Stomach (tissue), 9 donors: ENCODE measurements around the gene CHD3. TPM values are rescaled to one million over a fixed set of nuclear protein-coding genes. Genes with fewer than 3 reads are reported as not detected.

ENCODE experiments used
- DNase-seq, 2 donors: peaks; one replicate each; pipeline versions ENCODE4 v3.0.0 to v3.0.0-alpha.2; 2013 to 2019
- H3K27ac ChIP-seq, 5 donors: fragments of 200-600 bp in 4 of 5; sonication (generic) in 4 of 5; one replicate each; pipeline ENCODE4 v1.5.1; 2013 to 2019; ENCODE audit warnings: mild to moderate bottlenecking in 1 of 5, moderate library complexity in 1 of 5
- H3K27me3 ChIP-seq, 3 donors: fragments of 200-600 bp; sonication (generic); one replicate each; pipeline ENCODE4 v1.5.1; 2017 to 2019; ENCODE audit warnings: mixed run types in 1 of 3
- H3K36me3 ChIP-seq, 4 donors: fragments of 200-600 bp; sonication (generic); 1 replicate in 3 of 4; 2 replicates in 1 of 4; pipeline ENCODE4 v1.5.1; 2016 to 2019
- H3K4me1 ChIP-seq, 4 donors: fragments of 200-600 bp; sonication (generic); one replicate each; pipeline ENCODE4 v1.5.1; 2016 to 2019
- H3K4me3 ChIP-seq, 4 donors: fragments of 200-600 bp; sonication (generic) in 3 of 4; one replicate each; pipeline ENCODE4 v1.5.1; 2016 to 2019; ENCODE audit warnings: mild to moderate bottlenecking in 1 of 4
- H3K9me3 ChIP-seq, 4 donors: fragments of 200-600 bp; sonication (generic); one replicate each; pipeline ENCODE4 v1.5.1; 2016 to 2019
- CTCF ChIP-seq, 7 experiments: fragments of 450-650 bp in 4 of 7; fragments of 200-600 bp in 3 of 7; sonication (generic) in 3 of 7; IDR thresholded peaks; one replicate each; pipeline ENCODE4 v1.5.1; 2016 to 2019; ENCODE audit warnings: antibody characterized with exemption in 7 of 7, control low read depth in 2 of 7, mild to moderate bottlenecking in 1 of 7
- EP300 ChIP-seq: sonication (generic); formaldehyde crosslinking; IDR thresholded peaks from one replicate; pipeline ENCODE4 v1.6.1; 2017; ENCODE audit warnings: antibody characterized with exemption
- POLR2A ChIP-seq, 4 donors: fragments of 450-650 bp; IDR thresholded peaks; one replicate each; pipeline ENCODE4 v1.6.1; 2016; ENCODE audit warnings: antibody characterized with exemption in 4 of 4, control low read depth in 2 of 4, mild to moderate bottlenecking in 1 of 4, moderate library complexity in 1 of 4
- POLR2AphosphoS5 ChIP-seq, 3 donors: sonication (generic); formaldehyde crosslinking; IDR thresholded peaks; one replicate each; pipeline ENCODE4 v1.6.1; 2016; ENCODE audit warnings: antibody characterized with exemption in 3 of 3
- WGBS, 5 donors: extraction: QIAGEN DNeasy Blood & Tissue Kit in 3 of 5; methylation state at CpG; one replicate each; pipeline versions ENCODE4 v1.1.5 to v1.1.7; 2013 to 2018; 5-methylcytosine and 5-hydroxymethylcytosine counted together
- intact Hi-C: fragments of 100-400 bp; cut with DNase I; formaldehyde crosslinking; loops from one replicate; pipeline ENCODE4 v1.15.1; 2023; ENCODE audit warnings: low total_unique reads
- polyA plus RNA-seq, 3 donors: library from polyadenylated mRNA; stranded (reverse); fragments of 200-250 nt; gene quantifications; one replicate each; pipeline ENCODE4 v1.2.3, GENCODE V29; 2013
- small RNA-seq, 4 donors: library from RNA; depleted of rRNA; stranded (forward); fragments of <200 nt; gene quantifications; one replicate each; pipeline ENCODE3, GENCODE V24; 2016
- total RNA-seq, 5 donors: library from RNA; depleted of rRNA; stranded (reverse); fragments of >200 nt; gene quantifications; one replicate each; pipeline versions ENCODE4 v1.1.0 to v1.2.3, GENCODE V29; 2014 to 2016
- donor health status: healthy with polysubstance abuse.
- donor health status: Bipolar disorder and iron deficiency.
- donor health status: healthy.

CHD3 gene
- total and polyA plus RNA-seq, 8 donors, result 43.0 to 190 (median 64.9) TPM

GRCh38 chr17:7956228-7956965 lies 67.8 kb downstream of the CHD3 start:
- TF ChIP-seq EP300 (no peak), POLR2AphosphoS5 (IDR thresholded peaks at IDR 0.05) (peak in 2 of 3 donors; percentile 3 to 5)
- Histone ChIP-seq H3K36me3 (no peaks in the 10 kb centered on the region), H3K4me3 (no peak overlapping the region), H3K27ac (peak overlapping the region in 1 of 5 donors; percentile 54), H3K27me3 (peaks cover 0 to 16% (median 7%) of the 10 kb centered on the region in 3 donors), H3K9me3 (no peaks in the 10 kb centered on the region), H3K4me1 (peaks cover 0 to 18% (median 6%) of the 10 kb centered on the region in 4 donors)
- DNase-seq, result peak in 1 of 2 donors; percentile 81
- intact Hi-C loops, result no loop called here
- 73 to 92% (median 80%) methylated on average over 11 of the region's 11 CpGs for WGBS, 5 donors

GRCh38 chr17:7959503-7960253 lies 71.1 kb downstream of the CHD3 start:
- 88 to 92% (median 90%) methylated on average over 9 of the region's 9 CpGs for WGBS, 5 donors
- Histone ChIP-seq H3K27me3 (peaks cover 0 to 19% (median 7%) of the 10 kb centered on the region in 3 donors), H3K4me1 (peaks cover 0 to 10% (median 4%) of the 10 kb centered on the region in 4 donors), H3K27ac (no peak overlapping the region), H3K36me3 (no peaks in the 10 kb centered on the region), H3K4me3 (no peak overlapping the region), H3K9me3 (no peaks in the 10 kb centered on the region)
- TF ChIP-seq CTCF (IDR thresholded peaks at IDR 0.05) (no peak), POLR2A (IDR thresholded peaks at IDR 0.05) (no peak), EP300 (no peak), POLR2AphosphoS5 (IDR thresholded peaks at IDR 0.05) (no peak)
- intact Hi-C loops, result no loop called here
- DNase-seq, result no peak

GRCh38 chr17:7961421-7961820 lies 72.8 kb downstream of the CHD3 start:
- intact Hi-C loops, result no loop called here
- H3K4me3 ChIP-seq, result no peak overlapping the region
- peaks cover 0 to 19% (median 7%) of the 10 kb centered on the region in 3 donors for H3K27me3 ChIP-seq
- no peak overlapping the region for H3K27ac ChIP-seq
- no peak for DNase-seq
- H3K36me3 ChIP-seq, result no peaks in the 10 kb centered on the region
- H3K9me3 ChIP-seq, result no peaks in the 10 kb centered on the region
- WGBS, 5 donors, result 40 to 58% (median 45%) methylated on average over 2 of the region's 2 CpGs
- no peak for TF ChIP-seq CTCF (IDR thresholded peaks at IDR 0.05)
- TF ChIP-seq EP300, result no peak
- TF ChIP-seq POLR2A (IDR thresholded peaks at IDR 0.05), result no peak
- TF ChIP-seq POLR2AphosphoS5 (IDR thresholded peaks at IDR 0.05), result no peak
- peaks cover 0 to 3% (median 2%) of the 10 kb centered on the region in 4 donors for H3K4me1 ChIP-seq

Small RNA genes lying within 50 kb of the gene (small RNA-seq; reads per million reads assigned to genes)
- 0 to 1.4 (median 0.44) reads per million in 4 donors for gene SCARNA21

Other genes starting within 250 kb of the CHD3 start
- under 1 TPM in 2 of 5 donors, not detected in 3; 0.45 to 0.55 TPM for gene ATP1B2, start 237.9 kb upstream of the CHD3 start, total RNA-seq
- gene ATP1B2, start 237.9 kb upstream of the CHD3 start, polyA plus RNA-seq, result under 1 TPM; 0.12 to 0.90 (median 0.76) TPM
- gene TP53, start 201.3 kb upstream of the CHD3 start, total RNA-seq, result 10 to 100 TPM in 4 of 5 donors, 1 to 10 TPM in 1; 5.8 to 34.8 (median 25.2) TPM
- gene TP53, start 201.3 kb upstream of the CHD3 start, polyA plus RNA-seq, result 10 to 100 TPM; 12.3 to 26.4 (median 13.0) TPM
- 1 to 10 TPM; 1.8 to 3.9 (median 2.9) TPM for gene WRAP53, start 200.3 kb upstream of the CHD3 start, total RNA-seq
- gene WRAP53, start 200.3 kb upstream of the CHD3 start, polyA plus RNA-seq, result 10 to 100 TPM in 2 of 3 donors, 1 to 10 TPM in 1; 8.6 to 12.6 (median 11.6) TPM
- gene EFNB3, start 183.6 kb upstream of the CHD3 start, total RNA-seq, result 1 to 10 TPM in 2 of 5 donors, under 1 TPM in 1, not detected in 2; 0.29 to 2.9 (median 2.2) TPM
- 1 to 10 TPM in 1 of 3 donors, under 1 TPM in 2; 0.31 to 1.6 (median 0.92) TPM for gene EFNB3, start 183.6 kb upstream of the CHD3 start, polyA plus RNA-seq
- gene DNAH2, start 171.0 kb upstream of the CHD3 start, total RNA-seq, result 1 to 10 TPM in 1 of 5 donors, under 1 TPM in 3, not detected in 1; under 0.01 to 8.0 (median 0.24) TPM
- gene DNAH2, start 171.0 kb upstream of the CHD3 start, polyA plus RNA-seq, result under 1 TPM in 2 of 3 donors, not detected in 1; 0.08 to 0.31 TPM
- gene KDM6B, start 54.6 kb upstream of the CHD3 start, total RNA-seq, result 10 to 100 TPM in 4 of 5 donors, 1 to 10 TPM in 1; 7.5 to 27.2 (median 12.9) TPM
- gene KDM6B, start 54.6 kb upstream of the CHD3 start, polyA plus RNA-seq, result 1 to 10 TPM; 4.6 to 9.6 (median 6.0) TPM
- 1 to 10 TPM in 3 of 5 donors, not detected in 2; 1.8 to 3.8 (median 3.5) TPM for gene TMEM88, start 33.7 kb upstream of the CHD3 start, total RNA-seq
- 10 to 100 TPM; 17.0 to 36.0 (median 17.4) TPM for gene TMEM88, start 33.7 kb upstream of the CHD3 start, polyA plus RNA-seq
- 100 to 1,000 TPM in 2 of 5 donors, 10 to 100 TPM in 3; 42.0 to 281 (median 94.5) TPM for gene NAA38, start 31.2 kb upstream of the CHD3 start, total RNA-seq
- 100 to 1,000 TPM; 131 to 153 (median 151) TPM for gene NAA38, start 31.2 kb upstream of the CHD3 start, polyA plus RNA-seq
- 10 to 100 TPM in 1 of 5 donors, 1 to 10 TPM in 3, not detected in 1; 1.8 to 12.0 (median 3.3) TPM for gene CYB5D1, start 30.8 kb upstream of the CHD3 start, total RNA-seq
- gene CYB5D1, start 30.8 kb upstream of the CHD3 start, polyA plus RNA-seq, result 1 to 10 TPM; 4.9 to 9.0 (median 5.3) TPM
- 1 to 10 TPM in 4 of 5 donors, not detected in 1; 1.0 to 9.3 (median 6.0) TPM for gene RNF227, start 27.5 kb downstream of the CHD3 start, total RNA-seq
- gene RNF227, start 27.5 kb downstream of the CHD3 start, polyA plus RNA-seq, result 1 to 10 TPM; 1.1 to 3.4 (median 1.2) TPM
- 1 to 10 TPM in 3 of 5 donors, under 1 TPM in 1, not detected in 1; 0.37 to 7.8 (median 4.9) TPM for gene KCNAB3, start 41.1 kb downstream of the CHD3 start, total RNA-seq
- gene KCNAB3, start 41.1 kb downstream of the CHD3 start, polyA plus RNA-seq, result 1 to 10 TPM in 1 of 3 donors, under 1 TPM in 2; 0.31 to 2.9 (median 0.87) TPM
- gene TRAPPC1, start 43.2 kb downstream of the CHD3 start, total RNA-seq, result 10 to 100 TPM; 20.2 to 90.7 (median 43.2) TPM
- gene TRAPPC1, start 43.2 kb downstream of the CHD3 start, polyA plus RNA-seq, result 100 to 1,000 TPM; 111 to 148 (median 116) TPM
- 100 to 1,000 TPM in 1 of 5 donors, 10 to 100 TPM in 4; 12.9 to 146 (median 29.5) TPM for gene CNTROB, start 43.4 kb downstream of the CHD3 start, total RNA-seq
- 10 to 100 TPM; 15.3 to 24.2 (median 20.0) TPM for gene CNTROB, start 43.4 kb downstream of the CHD3 start, polyA plus RNA-seq
- not detected for gene GUCY2D, start 113.8 kb downstream of the CHD3 start, total RNA-seq
- under 1 TPM in 1 of 3 donors, not detected in 2; 0.25 TPM for gene GUCY2D, start 113.8 kb downstream of the CHD3 start, polyA plus RNA-seq
- 1 to 10 TPM in 4 of 5 donors, not detected in 1; 1.5 to 7.0 (median 2.6) TPM for gene ALOX15B, start 150.3 kb downstream of the CHD3 start, total RNA-seq
- gene ALOX15B, start 150.3 kb downstream of the CHD3 start, polyA plus RNA-seq, result 10 to 100 TPM in 1 of 3 donors, 1 to 10 TPM in 2; 2.4 to 10.5 (median 3.1) TPM
- not detected for gene ALOX12B, start 198.9 kb downstream of the CHD3 start, total RNA-seq
- gene ALOX12B, start 198.9 kb downstream of the CHD3 start, polyA plus RNA-seq, result under 1 TPM in 1 of 3 donors, not detected in 2; 0.88 TPM
- not detected for gene ALOXE3, start 229.7 kb downstream of the CHD3 start, total RNA-seq
- under 1 TPM in 2 of 3 donors, not detected in 1; 0.12 to 0.43 TPM for gene ALOXE3, start 229.7 kb downstream of the CHD3 start, polyA plus RNA-seq
- gene HES7, start 235.3 kb downstream of the CHD3 start, total RNA-seq, result not detected
- under 1 TPM in 2 of 3 donors, not detected in 1; 0.58 to 0.92 TPM for gene HES7, start 235.3 kb downstream of the CHD3 start, polyA plus RNA-seq